CD8-positive, alpha-beta memory T cell (primary cell): Measurements from ENCODE around the gene CYFIP2. TPM values are rescaled to one million over a fixed set of nuclear protein-coding genes. Genes with fewer than 3 reads are reported as not detected.

Experiments
- CTCF ChIA-PET: fragments of 350-600 bp; sonication (Branson Sonifier 250); formaldehyde crosslinking; loops from one replicate; lab custom pipeline; 2021; ENCODE audit warnings: antibody characterized with exemption; lab: Charles Lee
- POLR2A ChIA-PET: fragments of 350-600 bp; sonication (Branson Sonifier 250); formaldehyde crosslinking; loops from one replicate; lab custom pipeline; 2021; ENCODE audit warnings: antibody characterized with exemption; lab: Charles Lee
- DNase-seq, 5 donors: peaks; one replicate each; pipeline versions ENCODE4 v3.0.0 to v3.0.0-alpha.2; 2020 to 2022; ENCODE audit warnings: mixed read lengths in 1 of 5
- H3K27ac ChIP-seq: one replicate; pipeline ENCODE4 v1.7.0; 2013; ENCODE audit warnings: low read depth, mild to moderate bottlenecking, low read length, moderate library complexity
- H3K27me3 ChIP-seq: 2 replicates; pipeline ENCODE4 v1.7.0; 2013; ENCODE audit warnings: low read length, mild to moderate bottlenecking; ENCODE audit not compliant: insufficient read depth, poor library complexity, severe bottlenecking
- H3K36me3 ChIP-seq: 2 replicates; pipeline ENCODE4 v1.7.0; 2013; ENCODE audit warnings: mild to moderate bottlenecking, low read length, moderate library complexity; ENCODE audit not compliant: insufficient read depth
- H3K4me1 ChIP-seq: 2 replicates; pipeline ENCODE4 v1.7.0; 2013; ENCODE audit warnings: mild to moderate bottlenecking, low read length, moderate library complexity; ENCODE audit not compliant: insufficient read depth
- H3K4me3 ChIP-seq: 2 replicates; pipeline ENCODE4 v1.7.0; 2013; ENCODE audit warnings: mild to moderate bottlenecking, low read length
- H3K9me3 ChIP-seq: 2 replicates; pipeline ENCODE4 v1.7.0; 2013; ENCODE audit warnings: mild to moderate bottlenecking, low read length
- H3K27ac Mint-ChIP-seq, 8 donors: one replicate each; pipeline ENCODE4 v1.8.0; 2020 to 2021; ENCODE audit warnings: mixed read lengths in 8 of 8, mild to moderate bottlenecking in 6 of 8, inconsistent platforms in 3 of 8, moderate library complexity in 3 of 8
- H3K27me3 Mint-ChIP-seq, 2 donors: one replicate each; pipeline ENCODE4 v1.8.0; 2020 to 2021; ENCODE audit warnings: mixed read lengths in 2 of 2, mild to moderate bottlenecking in 1 of 2, moderate library complexity in 1 of 2
- H3K36me3 Mint-ChIP-seq, 3 donors: one replicate each; pipeline ENCODE4 v1.8.0; 2020 to 2021; ENCODE audit warnings: mixed read lengths in 3 of 3, inconsistent platforms in 1 of 3, mild to moderate bottlenecking in 1 of 3
- H3K4me1 Mint-ChIP-seq, 3 donors: one replicate each; pipeline ENCODE4 v1.8.0; 2020 to 2021; ENCODE audit warnings: mixed read lengths in 3 of 3, inconsistent platforms in 1 of 3, mild to moderate bottlenecking in 1 of 3
- H3K4me3 Mint-ChIP-seq, 7 donors: one replicate each; pipeline ENCODE4 v1.8.0; 2020 to 2021; ENCODE audit warnings: mixed read lengths in 7 of 7, mild to moderate bottlenecking in 6 of 7, moderate library complexity in 4 of 7, inconsistent platforms in 2 of 7
- H3K9me3 Mint-ChIP-seq, 5 donors: one replicate each; pipeline ENCODE4 v1.8.0; 2020 to 2022; ENCODE audit warnings: mixed read lengths in 5 of 5, mild to moderate bottlenecking in 3 of 5, moderate library complexity in 2 of 5, inconsistent platforms in 1 of 5
- polyA plus RNA-seq: library from polyadenylated mRNA; unstranded; fragments of 300-500 nt; fragmentation: Illumina TruSeq; gene quantifications from one replicate; pipeline ENCODE4 v1.2.3, GENCODE V29; 2021
- total RNA-seq, 2 experiments: library from RNA; stranded (reverse); gene quantifications; one replicate each; pipeline ENCODE4 v1.2.3, GENCODE V29; 2021

Gene CYFIP2
- total and polyA plus RNA-seq, 3 experiments from 2014 or later = 239 to 534 (median 259) TPM

DNA sequence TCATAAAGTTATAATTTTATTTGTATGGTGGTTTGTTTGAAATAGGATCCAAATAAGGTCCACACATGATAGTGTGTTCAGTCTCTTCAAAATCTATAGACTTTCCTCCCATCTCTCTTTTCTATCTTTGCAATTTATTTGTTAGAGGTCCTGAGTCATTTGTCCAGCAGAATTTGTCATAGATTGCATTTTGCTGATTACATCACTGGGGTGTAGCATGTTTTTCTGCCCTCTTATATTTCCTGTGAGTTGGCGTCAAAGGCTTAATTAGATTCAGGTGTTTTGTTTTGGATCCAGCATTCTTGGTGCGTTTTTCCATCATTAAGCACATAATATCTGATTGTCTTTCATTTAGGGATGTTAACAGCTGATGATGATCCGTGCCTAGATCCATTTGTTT lies 15.0 kb downstream of the CYFIP2 start:
- POLR2A ChIA-PET = interaction anchor here (1.2 kb wide), 1 partner anchor 9 kb away, joined by 3 read pairs; no protein-coding TSS in a partner anchor
- peak overlapping the region; percentile 25 to 78 (median 64) for H3K27ac Mint-ChIP-seq

DNA sequence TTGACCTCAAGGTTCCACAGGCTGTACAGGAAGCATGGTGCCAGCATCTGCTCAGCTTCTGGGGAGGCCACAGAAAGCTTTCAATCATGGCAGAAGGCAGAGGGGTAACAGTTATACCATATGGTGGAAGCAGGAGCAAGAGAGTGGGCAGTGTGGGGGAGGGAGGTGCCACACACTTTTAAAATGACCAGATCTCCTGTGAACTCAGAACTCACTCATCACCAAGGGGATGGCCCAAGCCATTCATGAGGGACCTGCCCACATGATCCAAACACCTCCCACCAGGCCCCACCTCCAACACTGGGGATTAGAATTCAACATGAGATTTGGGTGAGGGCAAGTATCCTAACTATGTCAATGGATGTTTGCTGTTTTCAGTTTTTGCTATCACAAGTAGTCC lies 16.2 kb downstream of the CYFIP2 start:
- peaks cover 3 to 43% (median 7%) of the 10 kb centered on the region in 3 donors for H3K36me3 Mint-ChIP-seq
- Histone ChIP-seq H3K27me3 (no peaks in the 10 kb centered on the region), H3K4me3 (no peak overlapping the region), H3K27ac (no peak overlapping the region), H3K4me1 (peaks cover 80% of the 10 kb centered on the region), H3K9me3 (no peaks in the 10 kb centered on the region), H3K36me3 (peaks cover 14% of the 10 kb centered on the region)
- no peaks in the 10 kb centered on the region for H3K27me3 Mint-ChIP-seq
- POLR2A ChIA-PET = interaction anchor here (0.5 to 1.2 kb wide), 2 partner anchors 10 to 18 kb away, joined by 3 read pairs; no protein-coding TSS in a partner anchor
- H3K27ac Mint-ChIP-seq = peak overlapping the region in 7 of 8 donors; percentile 25 to 85 (median 81)
- no peaks in the 10 kb centered on the region for H3K9me3 Mint-ChIP-seq
- peak overlapping the region in 3 of 7 donors; percentile 18 to 66 (median 19) for H3K4me3 Mint-ChIP-seq
- H3K4me1 Mint-ChIP-seq = peaks cover 80 to 89% (median 87%) of the 10 kb centered on the region in 3 donors
- CTCF ChIA-PET = interaction anchor here (1.1 kb wide), 1 partner anchor 29 kb away, joined by 6 read pairs; no protein-coding TSS in a partner anchor
- DNase-seq = no peak

More for the DNA sequence above, 15.0 kb downstream of the CYFIP2 start:
- peak overlapping the region in 5 of 7 donors; percentile 2 to 48 (median 38) for H3K4me3 Mint-ChIP-seq
- no peak overlapping the region for H3K27ac ChIP-seq
- H3K36me3 Mint-ChIP-seq = peaks cover 3 to 40% (median 7%) of the 10 kb centered on the region in 3 donors
- peak overlapping the region; percentile 15 for H3K4me3 ChIP-seq
- no peaks in the 10 kb centered on the region for H3K9me3 Mint-ChIP-seq
- H3K36me3 ChIP-seq = peaks cover 7% of the 10 kb centered on the region
- H3K4me1 ChIP-seq = peaks cover 89% of the 10 kb centered on the region
- no peak for DNase-seq
- H3K27me3 Mint-ChIP-seq = no peaks in the 10 kb centered on the region
- H3K4me1 Mint-ChIP-seq = peaks cover 91 to 98% (median 98%) of the 10 kb centered on the region in 3 donors
- H3K27me3 ChIP-seq = no peaks in the 10 kb centered on the region
- H3K9me3 ChIP-seq = no peaks in the 10 kb centered on the region
- CTCF ChIA-PET = interaction anchor here (0.8 kb wide), 1 partner anchor 371 kb away, joined by 3 read pairs; no protein-coding TSS in a partner anchor

DNA sequence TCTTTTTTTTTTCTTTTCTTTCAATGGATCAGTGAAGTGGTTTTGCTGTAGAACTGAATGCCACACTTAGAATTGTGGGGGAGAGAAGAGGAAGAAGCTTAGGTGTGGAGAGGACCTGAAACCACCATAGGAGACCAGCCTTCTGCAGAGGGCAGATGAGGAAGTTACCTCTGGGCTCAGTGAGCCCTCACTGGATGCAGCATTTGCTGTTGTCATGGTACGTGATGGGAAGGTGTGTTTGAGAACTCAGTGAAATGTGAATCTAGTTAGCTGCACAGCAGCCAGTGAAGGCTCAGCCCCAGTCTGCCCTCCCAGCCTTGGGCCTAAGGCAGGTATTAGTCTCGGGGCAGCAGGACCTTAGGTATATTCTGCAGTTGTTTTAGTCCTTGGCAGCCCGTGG lies 17.5 kb downstream of the CYFIP2 start:
- POLR2A ChIA-PET = interaction anchor here (0.7 to 1.1 kb wide), 3 partner anchors 12 to 351 kb away, joined by 3 to 4 read pairs (median 3); no protein-coding TSS in a partner anchor

DNA sequence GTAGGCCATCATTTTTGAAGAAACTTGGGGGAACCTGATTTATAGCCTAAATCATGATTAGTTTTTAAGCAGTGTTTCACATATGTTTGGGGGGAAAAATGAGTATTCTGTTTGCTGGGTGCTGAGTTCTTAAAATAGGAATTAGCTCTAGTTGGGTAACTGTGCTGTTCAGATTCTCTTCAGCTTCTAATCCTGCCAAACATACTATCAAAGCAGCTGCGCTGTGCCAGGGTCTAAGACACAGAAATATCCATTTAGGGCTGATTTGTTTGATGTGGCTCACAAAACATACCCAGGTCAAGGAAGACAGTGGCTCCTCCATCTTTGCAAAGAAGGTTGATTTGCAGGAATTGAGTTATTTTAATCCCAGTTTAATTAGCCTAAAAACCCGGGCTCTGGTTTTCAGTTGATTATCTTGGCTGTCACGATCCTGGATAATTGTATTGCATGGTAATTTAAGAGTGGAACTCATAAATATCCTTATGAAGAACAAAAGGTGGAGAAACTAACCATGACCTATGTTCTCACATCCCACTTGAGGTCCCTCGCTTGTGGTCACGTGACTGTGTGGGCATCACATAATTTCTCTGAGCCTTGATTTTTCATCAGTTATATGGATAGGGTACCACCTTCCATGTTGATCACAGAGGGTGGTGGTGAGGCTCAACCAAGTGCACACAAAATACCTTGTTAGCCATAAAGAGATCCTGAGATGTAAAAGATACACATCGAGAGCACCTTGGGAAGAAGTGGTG lies 18.7 kb downstream of the CYFIP2 start:
- H3K27ac Mint-ChIP-seq = peak overlapping the region in 7 of 8 donors; percentile 24 to 84 (median 55)
- H3K36me3 ChIP-seq = peaks cover 37% of the 10 kb centered on the region

More for the DNA sequence above, 17.5 kb downstream of the CYFIP2 start:
- H3K4me1 Mint-ChIP-seq = peaks cover 76 to 89% (median 89%) of the 10 kb centered on the region in 3 donors
- Histone ChIP-seq H3K4me1 (peaks cover 82% of the 10 kb centered on the region), H3K27ac (no peak overlapping the region), H3K9me3 (no peaks in the 10 kb centered on the region), H3K27me3 (no peaks in the 10 kb centered on the region), H3K36me3 (peaks cover 27% of the 10 kb centered on the region), H3K4me3 (no peak overlapping the region)
- H3K27ac Mint-ChIP-seq = peak overlapping the region; percentile 25 to 95 (median 72)
- CTCF ChIA-PET = interaction anchor here (1.1 to 1.8 kb wide), 3 partner anchors 11 to 31 kb away, joined by 5 to 8 read pairs (median 6); no protein-coding TSS in a partner anchor
- no peaks in the 10 kb centered on the region for H3K9me3 Mint-ChIP-seq
- peak overlapping the region in 6 of 7 donors; percentile 20 to 83 (median 63) for H3K4me3 Mint-ChIP-seq
- DNase-seq = peak in 1 of 5 donors; percentile 40
- peaks cover 11 to 55% (median 16%) of the 10 kb centered on the region in 3 donors for H3K36me3 Mint-ChIP-seq
- no peaks in the 10 kb centered on the region for H3K27me3 Mint-ChIP-seq

DNA sequence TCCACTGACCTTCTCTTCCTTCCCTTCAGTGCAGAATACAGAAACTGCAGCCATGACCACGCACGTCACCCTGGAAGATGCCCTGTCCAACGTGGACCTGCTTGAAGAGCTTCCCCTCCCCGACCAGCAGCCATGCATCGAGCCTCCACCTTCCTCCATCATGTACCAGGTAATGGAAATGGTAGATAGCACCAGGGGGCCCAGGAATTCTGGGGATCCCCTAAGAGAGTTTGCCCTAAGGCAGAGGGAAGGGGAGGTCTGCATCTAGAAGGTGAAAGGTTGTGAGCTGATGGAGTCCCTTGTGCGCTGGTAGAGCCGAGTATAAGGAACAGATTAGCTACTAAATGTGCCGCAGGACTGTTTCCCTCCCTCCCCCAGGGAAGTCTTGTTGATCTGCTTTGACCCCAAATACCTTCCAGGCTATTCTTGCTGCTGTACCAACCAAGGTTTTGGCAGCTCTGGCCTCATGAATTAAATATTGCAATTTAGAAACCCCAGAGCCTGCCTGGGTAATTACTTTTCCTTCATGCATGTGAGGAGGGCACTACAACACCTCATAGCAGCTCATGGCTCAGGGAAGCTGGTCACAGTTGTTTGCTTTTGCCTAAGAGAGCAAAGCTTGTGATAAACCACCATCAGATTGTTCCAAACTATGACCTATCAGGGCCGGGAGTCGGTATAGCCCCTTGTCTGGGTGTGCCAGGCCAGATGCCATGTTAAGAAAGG lies 19.6 kb downstream of the CYFIP2 start:
- Mint-ChIP-seq H3K9me3 (no peaks in the 10 kb centered on the region), H3K27ac (peak overlapping the region in 6 of 8 donors; percentile 26 to 73 (median 36)), H3K4me1 (peaks cover 69 to 87% (median 86%) of the 10 kb centered on the region in 3 donors), H3K27me3 (no peaks in the 10 kb centered on the region), H3K36me3 (peaks cover 11 to 70% (median 19%) of the 10 kb centered on the region in 3 donors), H3K4me3 (no peak overlapping the region)
- POLR2A ChIA-PET = interaction anchor here (0.8 to 2.8 kb wide), 2 partner anchors 13 to 79 kb away, joined by 3 to 9 read pairs; no protein-coding TSS in a partner anchor
- no peak for DNase-seq
- Histone ChIP-seq H3K9me3 (no peaks in the 10 kb centered on the region), H3K4me3 (no peak overlapping the region), H3K27ac (no peak overlapping the region), H3K36me3 (peaks cover 45% of the 10 kb centered on the region), H3K4me1 (peaks cover 82% of the 10 kb centered on the region), H3K27me3 (no peaks in the 10 kb centered on the region)
- CTCF ChIA-PET = interaction anchor here (0.6 to 1.6 kb wide), 5 partner anchors 12 to 136 kb away, joined by 3 to 4 read pairs (median 3); no protein-coding TSS in a partner anchor

More for the DNA sequence above, 18.7 kb downstream of the CYFIP2 start:
- H3K9me3 ChIP-seq = no peaks in the 10 kb centered on the region
- Mint-ChIP-seq H3K4me3 (no peak overlapping the region), H3K9me3 (no peaks in the 10 kb centered on the region), H3K27me3 (no peaks in the 10 kb centered on the region), H3K4me1 (peaks cover 70 to 87% (median 86%) of the 10 kb centered on the region in 3 donors), H3K36me3 (peaks cover 11 to 64% (median 18%) of the 10 kb centered on the region in 3 donors)
- no peak for DNase-seq
- H3K4me3 ChIP-seq = no peak overlapping the region
- ChIA-PET POLR2A (no interaction called here), CTCF (interaction anchor here (1.2 to 1.8 kb wide), 3 partner anchors 12 to 32 kb away, joined by 4 to 8 read pairs (median 5); no protein-coding TSS in a partner anchor)
- peaks cover 82% of the 10 kb centered on the region for H3K4me1 ChIP-seq
- no peak overlapping the region for H3K27ac ChIP-seq
- H3K27me3 ChIP-seq = no peaks in the 10 kb centered on the region

DNA sequence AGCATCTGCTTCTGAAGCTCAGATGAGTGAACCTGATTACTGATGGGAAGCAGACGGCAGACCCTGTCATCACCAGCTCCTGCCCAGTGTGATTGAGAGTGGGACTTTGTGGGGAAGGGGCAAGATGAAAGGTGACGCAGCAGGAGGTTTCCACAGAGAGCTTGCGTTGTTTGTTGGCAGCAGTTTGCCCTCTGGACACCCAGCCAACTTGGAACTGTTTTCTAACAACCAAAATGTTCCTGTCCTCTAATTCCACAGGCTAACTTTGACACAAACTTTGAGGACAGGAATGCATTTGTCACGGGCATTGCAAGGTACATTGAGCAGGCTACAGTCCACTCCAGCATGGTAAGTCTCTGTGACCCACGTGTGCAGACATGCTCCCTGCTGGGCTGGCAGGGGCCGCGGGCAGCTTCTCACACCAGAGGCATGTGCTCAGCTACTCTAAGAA lies 20.9 kb downstream of the CYFIP2 start:
- Mint-ChIP-seq H3K27me3 (no peaks in the 10 kb centered on the region), H3K9me3 (no peaks in the 10 kb centered on the region), H3K4me1 (peaks cover 66 to 87% (median 84%) of the 10 kb centered on the region in 3 donors), H3K4me3 (no peak overlapping the region), H3K36me3 (peaks cover 11 to 79% (median 21%) of the 10 kb centered on the region in 3 donors), H3K27ac (peak overlapping the region in 1 of 8 donors; percentile 42)
- no peak for DNase-seq
- Histone ChIP-seq H3K4me3 (no peak overlapping the region), H3K27ac (no peak overlapping the region), H3K36me3 (peaks cover 48% of the 10 kb centered on the region), H3K27me3 (no peaks in the 10 kb centered on the region), H3K4me1 (peaks cover 78% of the 10 kb centered on the region), H3K9me3 (no peaks in the 10 kb centered on the region)
- CTCF ChIA-PET = interaction anchor here (0.9 to 1.8 kb wide), 5 partner anchors 12 to 137 kb away, joined by 3 to 6 read pairs (median 4); no protein-coding TSS in a partner anchor
- POLR2A ChIA-PET = interaction anchor here (0.7 to 2.8 kb wide), 2 partner anchors 14 to 22 kb away, joined by 3 to 9 read pairs; no protein-coding TSS in a partner anchor
